NCI-H1436 (cell line): Measurements from ENCODE around the gene CYP2F1.
"Not testable (repeated sequence)": the region's sequence is repeated elsewhere in the genome, so short reads cannot be mapped to it uniquely, and the experiment has no call there.

Experiments
- DNase-seq: peaks from one replicate; lab custom pipeline; 2025; lab: John Stamatoyannopoulos, UW

CYP2F1 gene, protein sequence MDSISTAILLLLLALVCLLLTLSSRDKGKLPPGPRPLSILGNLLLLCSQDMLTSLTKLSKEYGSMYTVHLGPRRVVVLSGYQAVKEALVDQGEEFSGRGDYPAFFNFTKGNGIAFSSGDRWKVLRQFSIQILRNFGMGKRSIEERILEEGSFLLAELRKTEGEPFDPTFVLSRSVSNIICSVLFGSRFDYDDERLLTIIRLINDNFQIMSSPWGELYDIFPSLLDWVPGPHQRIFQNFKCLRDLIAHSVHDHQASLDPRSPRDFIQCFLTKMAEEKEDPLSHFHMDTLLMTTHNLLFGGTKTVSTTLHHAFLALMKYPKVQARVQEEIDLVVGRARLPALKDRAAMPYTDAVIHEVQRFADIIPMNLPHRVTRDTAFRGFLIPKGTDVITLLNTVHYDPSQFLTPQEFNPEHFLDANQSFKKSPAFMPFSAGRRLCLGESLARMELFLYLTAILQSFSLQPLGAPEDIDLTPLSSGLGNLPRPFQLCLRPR

DNA sequence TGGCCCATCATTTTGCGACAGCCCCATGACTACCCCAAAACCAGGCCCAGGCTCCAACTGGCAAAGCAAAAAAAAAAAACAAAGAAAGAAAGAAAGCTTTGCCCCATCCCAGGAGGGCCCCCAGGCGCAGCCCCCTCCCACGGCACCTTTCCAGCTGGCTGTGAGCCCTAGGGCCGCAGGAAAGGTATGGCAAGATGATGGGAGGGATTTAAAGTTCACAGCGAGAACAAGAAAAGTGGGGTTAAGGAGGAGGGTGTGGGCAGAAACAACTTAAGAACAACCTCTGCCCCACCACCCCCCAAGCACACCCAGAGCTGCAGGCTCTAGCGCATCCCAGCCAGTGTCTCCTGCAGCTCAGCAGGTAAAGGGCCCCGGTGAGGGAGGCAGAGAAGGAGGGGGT is at the start of gene CYP2F1:
TSS of gene CYP2F1 (plus strand) at position 301 of the 400 bp plus-strand sequence. CDS start 1,757 bp downstream, outside the sequence.
- DNase-seq, result no peak

DNA sequence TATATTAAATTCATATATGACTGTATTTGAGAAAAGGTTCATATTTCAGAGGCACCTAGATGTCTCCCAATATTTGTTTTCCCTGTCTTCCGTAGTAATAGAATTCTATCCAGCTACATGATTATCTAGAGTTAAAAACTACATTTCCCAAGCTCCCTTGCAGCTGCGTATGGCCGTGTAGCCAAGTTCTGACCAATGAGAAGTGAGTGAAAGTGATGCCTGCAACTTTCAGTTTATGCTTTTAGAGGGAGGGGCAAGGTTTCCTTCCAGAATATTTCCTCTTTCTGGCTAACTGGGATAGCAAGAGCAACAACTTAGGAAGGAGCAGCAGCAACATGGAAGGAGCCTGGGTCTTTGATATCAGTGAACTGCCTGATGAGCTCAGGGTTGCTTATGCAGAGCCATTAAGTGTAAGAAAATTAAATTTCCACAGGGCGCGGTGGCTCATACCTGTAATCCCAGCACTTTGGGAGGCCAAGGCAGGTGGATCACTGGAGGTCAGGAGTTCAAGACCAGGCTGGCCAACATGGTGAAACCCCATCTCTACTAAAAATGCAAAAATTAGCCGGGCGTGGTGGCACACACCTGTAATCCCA is 49.2 kb upstream of the CYP2F1 start:
- no peak for DNase-seq

DNA sequence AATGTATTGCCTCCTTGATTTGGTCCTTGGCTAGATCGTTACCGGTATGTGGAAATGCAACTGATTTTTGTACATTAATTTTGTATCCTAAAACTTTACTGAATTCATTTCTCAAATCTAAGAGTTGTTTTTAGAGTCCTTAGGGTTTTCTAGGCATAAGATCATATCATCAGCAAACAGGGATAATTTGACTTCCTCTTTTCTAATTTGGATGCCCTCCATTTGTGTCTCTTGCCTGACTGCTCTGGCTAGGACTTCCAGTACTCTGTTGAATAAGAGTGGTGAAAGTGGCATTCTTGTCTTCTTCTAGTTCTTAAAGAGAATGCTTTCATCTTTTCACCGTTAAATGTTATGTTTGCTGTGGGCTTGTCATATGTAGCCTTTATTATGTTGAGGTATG is 37.9 kb upstream of the CYP2F1 start:
- no peak for DNase-seq

DNA sequence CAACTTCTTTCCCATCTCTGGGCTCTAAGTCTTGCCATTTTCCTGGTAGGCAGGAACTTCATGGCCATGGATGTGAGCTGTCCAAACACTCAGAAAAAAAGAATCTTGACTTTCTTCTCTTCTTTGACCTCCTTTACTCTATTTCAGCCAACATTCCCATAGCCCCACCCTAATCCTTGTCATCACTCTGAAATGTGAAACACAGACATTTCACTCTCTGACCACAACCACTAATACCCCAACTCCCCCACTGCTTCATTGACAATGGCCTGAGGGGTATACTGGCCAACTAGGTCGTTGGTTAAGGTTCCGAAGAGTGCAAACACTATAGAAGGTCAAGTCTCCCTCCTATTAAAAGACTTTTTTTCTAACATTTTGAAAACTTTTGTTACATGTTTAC is 30.7 kb upstream of the CYP2F1 start:
- no peak for DNase-seq

DNA sequence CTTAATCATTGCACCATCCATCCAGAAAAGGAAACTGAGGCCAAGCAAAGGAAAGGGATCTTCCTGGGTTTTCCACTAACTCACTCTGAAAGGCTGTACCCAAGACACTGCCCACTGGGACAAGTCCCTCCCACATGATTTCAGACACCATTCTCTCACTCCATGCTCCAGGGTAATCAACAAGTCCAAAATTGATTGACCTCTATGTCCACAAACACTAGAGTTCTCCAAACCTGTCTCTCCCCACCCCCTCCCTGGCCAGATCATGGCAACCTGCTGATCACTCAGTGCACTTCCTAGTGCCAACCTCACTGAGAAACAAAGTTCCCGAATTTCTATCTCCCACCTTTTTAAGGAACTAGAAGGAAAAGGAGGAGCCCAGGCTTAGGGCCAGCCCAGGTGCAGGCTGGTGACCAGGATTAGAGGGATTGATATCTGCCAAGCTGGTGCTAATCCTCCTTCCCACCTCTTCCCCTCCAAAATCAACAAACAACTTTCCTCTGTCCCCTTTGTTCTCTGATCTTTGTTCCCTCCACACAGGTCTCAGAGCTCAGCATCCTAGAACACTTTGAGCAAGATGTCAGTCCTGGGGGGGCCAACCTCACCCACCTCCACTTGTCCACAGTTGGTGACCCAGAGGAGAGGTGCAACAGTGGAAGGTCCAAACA is 28.4 kb upstream of the CYP2F1 start:
- DNase-seq, result no peak

DNA sequence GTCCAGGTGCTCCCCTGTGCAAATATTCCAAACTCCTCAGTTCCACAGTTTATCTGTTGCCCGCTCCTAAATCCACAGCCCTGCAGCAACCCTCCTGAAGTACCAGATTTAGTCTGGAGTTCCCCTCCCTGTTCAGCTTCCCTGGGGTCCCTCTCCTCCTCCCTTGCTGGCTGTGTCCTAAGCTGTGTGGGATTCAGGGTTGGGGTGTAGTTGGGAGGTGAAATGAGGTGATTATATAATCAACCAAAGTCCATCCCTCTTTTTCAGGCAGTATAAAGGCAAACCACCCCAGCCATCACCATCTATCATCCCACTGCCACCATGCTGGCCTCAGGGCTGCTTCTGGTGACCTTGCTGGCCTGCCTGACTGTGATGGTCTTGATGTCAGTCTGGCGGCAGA is 26.1 kb upstream of the CYP2F1 start, which contains the start of gene CYP2A13:
TSS of gene CYP2A13 (plus strand) at position 301 of the 400 bp plus-strand sequence. CDS start at position 322, 21 bp downstream.
- no peak for DNase-seq

DNA sequence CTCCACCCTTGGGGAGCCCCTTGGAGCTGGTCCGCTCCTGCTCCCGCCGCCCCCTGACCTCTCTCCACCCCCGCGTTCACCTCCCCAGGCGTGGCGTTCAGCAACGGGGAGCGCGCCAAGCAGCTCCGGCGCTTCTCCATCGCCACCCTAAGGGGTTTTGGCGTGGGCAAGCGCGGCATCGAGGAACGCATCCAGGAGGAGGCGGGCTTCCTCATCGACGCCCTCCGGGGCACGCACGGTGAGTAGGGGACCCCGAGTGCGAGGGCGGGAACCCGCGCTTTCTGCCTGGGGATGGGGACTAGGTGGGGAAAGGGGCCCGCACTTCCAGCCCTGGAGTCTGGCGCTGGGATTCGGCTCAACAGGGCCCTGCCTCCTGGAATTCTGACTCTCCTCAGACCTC is 24.3 kb upstream of the CYP2F1 start:
- no peak for DNase-seq

DNA sequence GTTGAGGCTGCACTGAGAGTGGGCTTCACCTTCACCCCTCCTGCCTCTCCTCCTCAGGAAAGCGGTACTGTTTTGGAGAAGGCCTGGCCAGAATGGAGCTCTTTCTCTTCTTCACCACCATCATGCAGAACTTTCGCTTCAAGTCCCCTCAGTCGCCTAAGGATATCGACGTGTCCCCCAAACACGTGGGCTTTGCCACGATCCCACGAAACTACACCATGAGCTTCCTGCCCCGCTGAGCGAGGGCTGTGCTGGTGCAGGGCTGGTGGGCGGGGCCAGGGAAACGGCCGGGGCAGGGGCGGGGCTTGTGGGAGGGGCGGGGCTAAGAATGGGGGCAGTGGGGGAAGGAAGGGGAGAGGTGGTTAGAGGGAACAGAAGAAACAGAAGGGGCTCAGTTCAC is 18.5 kb upstream of the CYP2F1 start:
- DNase-seq, result no peak

DNA sequence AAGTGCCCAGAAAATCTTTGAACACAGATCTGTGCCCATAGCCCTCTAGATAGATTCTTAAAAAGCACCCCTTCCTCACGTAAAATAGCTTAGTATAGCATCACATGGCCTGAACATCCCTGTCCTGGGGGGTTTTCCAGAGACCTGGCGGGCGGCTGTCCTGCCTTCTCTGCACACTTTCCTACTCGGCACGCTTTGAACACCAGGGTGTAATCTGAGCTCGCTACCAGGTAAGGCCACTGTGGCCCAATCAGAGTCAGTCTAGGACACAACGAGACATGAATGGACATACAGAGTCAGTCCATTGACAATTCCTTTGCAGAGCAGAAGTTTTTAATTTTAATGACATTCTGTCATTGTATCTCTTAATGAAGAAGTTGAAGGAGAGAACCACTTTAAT is 17.9 kb upstream of the CYP2F1 start:
- no peak for DNase-seq

DNA sequence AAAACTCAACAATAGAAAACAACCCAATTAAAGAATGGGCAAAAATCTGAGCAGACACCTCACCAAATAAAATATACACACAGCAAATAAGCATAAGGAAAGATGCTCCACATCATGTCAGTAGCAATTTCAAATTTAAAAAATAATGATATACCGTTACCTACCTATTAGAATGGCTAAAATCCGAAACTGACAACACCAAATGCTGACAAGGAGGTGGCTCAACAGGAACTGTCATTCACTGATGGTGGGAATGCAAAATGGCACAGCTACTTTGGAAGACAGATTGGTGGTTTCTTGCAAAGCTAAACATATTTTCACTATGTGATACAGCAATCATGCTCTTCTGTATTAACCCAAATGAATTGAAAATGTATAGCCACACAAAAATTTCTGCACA is 16.9 kb upstream of the CYP2F1 start:
- DNase-seq, result no peak

DNA sequence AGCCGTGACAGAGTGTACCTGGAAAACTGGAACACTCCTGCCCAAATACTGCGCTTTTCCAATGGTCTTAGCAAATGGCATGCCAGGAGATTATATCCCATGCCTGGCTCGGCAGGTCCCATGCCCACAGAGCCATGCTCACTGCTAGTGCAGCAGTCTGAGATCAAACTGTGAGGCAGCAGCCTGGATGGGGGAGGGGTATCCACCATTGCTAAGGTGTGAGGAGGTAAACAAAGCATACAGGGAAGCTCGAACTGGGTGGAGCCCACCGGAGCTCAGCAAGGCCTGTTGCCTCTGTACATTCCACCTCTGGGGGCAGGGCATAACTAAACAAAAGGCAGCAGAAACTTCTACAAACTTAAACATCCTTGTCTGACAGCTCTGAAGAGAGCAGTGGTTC is 15.5 kb upstream of the CYP2F1 start:
- no peak for DNase-seq

DNA sequence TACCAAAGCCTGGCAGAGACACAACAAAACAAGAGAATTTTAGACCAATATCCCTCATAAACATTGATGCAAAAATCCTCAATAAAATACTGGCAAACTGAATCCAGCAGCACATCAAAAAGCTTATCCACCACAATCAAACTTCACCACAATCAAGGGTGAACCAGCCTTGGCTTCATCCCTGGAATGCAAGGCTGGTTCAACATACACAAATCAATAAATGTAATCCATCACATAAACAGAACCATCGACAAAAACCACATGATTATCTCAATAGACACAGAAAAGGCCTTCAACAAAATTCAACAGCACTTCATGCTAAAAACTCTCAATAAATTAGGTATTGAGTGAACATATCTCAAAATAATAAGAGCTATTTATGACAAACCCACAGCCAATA is 12.0 kb upstream of the CYP2F1 start:
- DNase-seq, result not testable (repeated sequence)

DNA sequence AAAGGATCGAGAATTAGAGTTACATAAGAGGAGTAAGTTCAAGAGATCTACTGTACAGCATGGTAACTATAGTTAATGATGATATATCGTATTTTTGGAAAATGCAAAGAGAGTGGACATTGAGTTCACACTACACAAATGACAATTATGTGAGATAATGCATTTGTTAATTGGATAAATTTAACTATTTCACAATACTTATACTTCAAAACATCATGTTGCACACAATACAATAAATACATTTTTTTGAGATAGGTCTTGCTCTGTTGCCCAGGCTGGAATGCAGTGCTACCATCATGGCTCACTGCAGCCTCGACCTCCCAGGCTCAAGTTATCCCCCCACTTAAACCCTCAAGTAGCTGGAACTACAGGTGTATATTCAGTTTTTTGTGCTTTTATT is 8.1 kb upstream of the CYP2F1 start:
- no peak for DNase-seq

DNA sequence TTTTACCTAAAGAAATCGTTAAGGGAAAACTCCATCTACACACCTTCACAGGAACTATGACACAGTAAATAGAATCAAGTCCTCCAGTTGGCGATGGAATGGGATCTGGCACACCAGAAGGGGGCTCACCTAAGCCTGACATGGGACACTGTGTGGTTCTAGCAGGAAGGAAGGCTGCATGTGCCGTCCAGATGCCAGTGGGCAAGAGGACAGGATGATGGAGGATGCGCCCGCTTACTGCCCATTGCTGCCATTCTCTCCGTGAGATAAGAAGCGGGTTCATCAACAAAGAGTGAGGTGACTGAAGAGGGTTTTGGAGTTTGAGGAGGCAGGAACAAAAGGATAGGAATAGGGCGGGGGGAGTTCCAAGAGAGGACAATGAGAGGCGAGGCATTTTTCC is 2.9 kb upstream of the CYP2F1 start:
- DNase-seq, result no peak

DNA sequence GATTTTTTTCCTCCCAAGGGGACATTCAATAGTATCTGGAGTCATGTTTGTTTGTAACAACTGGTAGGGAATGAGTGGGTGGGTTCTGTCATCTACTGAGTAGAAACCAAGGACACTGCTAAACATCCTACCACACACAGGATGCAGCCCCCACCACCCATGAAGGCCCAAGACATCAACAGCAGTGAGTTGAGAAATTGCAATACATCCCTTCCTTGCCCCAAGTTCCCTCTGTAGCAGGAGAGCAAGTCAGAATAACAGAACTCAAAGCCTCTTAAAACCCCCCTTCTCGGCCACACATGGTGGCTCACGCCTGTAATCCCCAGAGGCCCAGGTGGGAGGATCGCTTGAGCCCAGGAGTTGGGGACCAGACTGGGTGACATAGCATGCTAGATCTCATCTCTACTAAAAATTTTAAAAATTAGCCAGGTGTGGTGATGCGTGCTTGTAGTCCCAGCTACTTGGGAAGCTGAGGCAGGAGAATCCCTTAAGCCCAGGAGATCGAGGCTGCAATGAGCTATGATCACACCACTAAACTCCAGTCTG is 2.4 kb upstream of the CYP2F1 start:
- DNase-seq, result no peak

DNA sequence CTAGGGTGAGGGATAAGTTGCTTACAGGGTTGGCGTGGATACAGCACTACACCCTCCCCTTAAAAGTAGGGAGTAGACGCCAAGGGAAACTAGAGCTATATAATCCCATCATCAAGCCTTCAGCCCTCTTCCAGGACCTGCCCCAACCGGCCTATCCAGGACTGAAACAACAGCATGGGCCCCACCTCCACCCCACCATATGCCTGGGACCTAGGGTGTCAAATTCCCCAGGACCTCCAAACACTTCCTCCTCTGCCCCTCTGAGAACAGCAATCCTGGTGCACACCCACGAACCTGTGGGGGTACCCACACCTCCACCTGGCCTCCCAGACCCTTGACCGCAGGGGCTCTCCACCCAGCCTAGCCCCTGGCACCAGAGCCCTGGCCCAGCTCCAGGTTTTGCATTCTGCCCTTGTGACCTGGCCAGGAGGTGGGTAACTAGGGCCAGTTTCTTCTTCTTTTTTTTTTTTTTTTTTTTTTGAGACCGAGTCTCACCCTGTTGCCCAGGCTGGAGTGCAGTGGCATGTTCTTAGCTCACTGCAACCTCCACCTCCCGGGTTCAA is 1.4 kb upstream of the CYP2F1 start:
- DNase-seq, result no peak

DNA sequence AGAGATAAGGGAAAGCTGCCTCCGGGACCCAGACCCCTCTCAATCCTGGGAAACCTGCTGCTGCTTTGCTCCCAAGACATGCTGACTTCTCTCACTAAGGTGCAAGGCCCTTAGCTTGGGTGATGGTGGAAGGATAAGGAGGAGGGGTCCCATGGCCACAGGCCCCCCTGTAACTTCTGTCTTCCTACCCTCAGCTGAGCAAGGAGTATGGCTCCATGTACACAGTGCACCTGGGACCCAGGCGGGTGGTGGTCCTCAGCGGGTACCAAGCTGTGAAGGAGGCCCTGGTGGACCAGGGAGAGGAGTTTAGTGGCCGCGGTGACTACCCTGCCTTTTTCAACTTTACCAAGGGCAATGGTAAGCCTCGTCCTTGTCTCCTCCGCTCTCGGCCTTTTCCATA is 2.0 kb downstream of the CYP2F1 start:
- DNase-seq, result no peak

DNA sequence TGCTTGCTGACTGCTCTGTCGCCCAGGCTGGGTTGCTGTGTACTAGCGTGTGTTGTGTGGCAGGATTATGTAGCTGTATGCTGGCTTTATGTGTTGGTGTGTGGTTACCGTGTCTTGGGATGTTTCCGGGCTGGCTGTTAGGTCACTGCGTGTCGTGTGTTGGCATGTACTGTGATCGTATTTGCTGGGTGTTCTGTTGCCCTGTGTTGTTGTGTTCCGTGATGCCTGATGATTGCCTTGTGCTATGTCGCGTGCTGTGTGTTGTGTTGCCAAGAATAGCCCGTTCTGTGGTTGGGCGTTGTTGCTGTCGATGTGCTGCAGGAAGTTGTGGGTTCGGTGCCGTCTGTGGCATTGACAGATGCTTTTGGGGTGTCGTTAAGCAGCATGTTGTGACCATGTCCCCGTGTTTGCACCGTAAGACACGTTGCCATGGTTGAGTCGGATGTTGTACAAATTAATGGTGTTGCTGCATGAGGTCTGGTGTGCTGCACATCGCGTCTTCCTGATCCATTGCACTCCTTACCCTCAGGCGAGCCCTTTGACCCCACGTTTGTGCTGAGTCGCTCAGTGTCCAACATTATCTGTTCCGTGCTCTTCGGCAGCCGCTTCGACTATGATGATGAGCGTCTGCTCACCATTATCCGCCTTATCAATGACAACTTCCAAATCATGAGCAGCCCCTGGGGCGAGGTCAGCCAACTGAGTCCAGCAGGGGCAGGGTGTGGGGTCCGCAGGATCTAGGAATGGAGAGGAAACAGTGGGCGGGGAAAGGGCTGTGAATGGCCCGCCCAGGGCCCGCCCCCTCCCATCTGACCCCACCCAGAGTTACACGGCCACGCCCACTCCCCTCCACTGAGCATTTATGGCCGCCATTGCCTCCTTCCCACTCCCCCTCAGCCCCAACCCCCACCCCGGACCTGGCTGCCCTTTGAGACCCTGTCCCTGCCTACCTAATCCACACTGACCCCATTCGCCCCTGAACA is 7.0 kb downstream of the CYP2F1 start:
- not testable (repeated sequence) for DNase-seq

DNA sequence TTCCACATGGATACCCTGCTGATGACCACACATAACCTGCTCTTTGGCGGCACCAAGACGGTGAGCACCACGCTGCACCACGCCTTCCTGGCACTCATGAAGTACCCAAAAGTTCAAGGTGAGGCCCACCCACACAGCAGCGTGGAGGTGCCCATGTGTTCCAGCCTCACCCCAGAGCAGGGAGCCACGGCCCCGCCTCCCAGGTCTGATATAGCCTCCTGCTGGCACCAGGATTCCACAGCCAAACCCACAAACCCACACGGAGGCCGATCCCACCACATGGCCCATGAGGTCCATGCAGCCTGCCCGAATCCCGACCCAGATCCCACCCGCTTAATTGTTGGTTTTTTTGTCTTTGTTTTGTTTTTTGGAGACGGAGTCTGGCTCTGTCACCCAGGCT is 8.6 kb downstream of the CYP2F1 start:
- DNase-seq, result not testable (repeated sequence)

DNA sequence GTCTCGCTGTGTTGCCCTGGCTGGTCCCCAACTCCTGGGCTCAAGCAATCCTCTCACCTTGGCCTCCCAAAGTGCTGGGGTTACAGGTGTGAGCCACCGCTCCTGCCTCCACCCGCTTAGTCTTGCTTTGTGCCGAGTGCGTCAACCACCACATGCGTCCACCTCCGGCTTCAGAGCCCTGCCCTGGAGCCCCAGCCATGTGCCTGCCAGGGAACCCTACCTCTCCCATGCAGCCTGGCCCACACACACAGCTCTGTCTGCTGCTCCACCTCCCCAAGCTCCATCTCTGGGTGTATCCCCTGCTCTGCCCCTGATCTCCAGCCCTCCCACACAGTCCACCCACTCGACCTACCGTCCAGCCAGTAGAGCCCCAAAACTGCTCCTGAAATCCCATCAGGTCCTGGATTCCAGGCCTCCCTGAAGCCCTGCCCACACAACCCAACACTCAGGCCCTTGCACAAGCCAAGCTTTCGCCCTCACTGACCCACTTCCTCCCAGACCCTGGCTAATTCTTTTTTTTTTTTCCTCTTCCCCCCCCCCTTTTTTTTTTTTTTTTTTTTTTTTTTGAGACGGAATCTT is 9.6 kb downstream of the CYP2F1 start:
- no peak for DNase-seq

DNA sequence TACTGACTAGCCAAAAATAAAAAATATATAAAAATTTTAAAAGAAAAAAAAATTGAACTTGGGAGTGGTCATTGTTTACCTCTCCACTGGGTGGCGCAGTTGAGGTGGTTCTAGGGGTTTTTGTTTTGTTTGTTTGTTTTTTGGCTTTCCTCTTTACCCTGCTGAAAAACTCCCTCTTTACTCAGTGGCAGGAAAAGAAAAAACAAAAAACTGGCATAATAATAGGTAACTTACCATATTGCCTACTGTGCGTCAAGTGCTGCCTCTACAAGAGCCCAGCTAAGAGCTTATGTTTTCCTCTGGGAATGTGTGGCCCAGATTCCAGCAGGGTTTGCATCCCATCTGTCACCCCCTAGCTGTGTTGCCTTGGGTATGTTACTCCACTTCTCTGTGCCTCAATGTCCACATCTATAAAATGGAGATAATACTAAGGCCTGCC is 12.6 kb downstream of the CYP2F1 start:
- not testable (repeated sequence) for DNase-seq
